GM12878 (cell line): ENCODE data around the gene MICAL3. TPM values are rescaled to one million over a fixed set of nuclear protein-coding genes. Genes with fewer than 3 reads are reported as not detected.

Experiments used
- CBX3 ChIP-seq: fragments of 200-600 bp; sonication (generic); IDR thresholded peaks from 2 replicates; pipeline ENCODE4 v1.6.1; 2016; ENCODE audit warnings: low read depth, borderline replicate concordance
- DPF2 ChIP-seq: fragments of 450-650 bp; IDR thresholded peaks from 2 replicates; pipeline ENCODE4 v1.6.1; 2017; ENCODE audit warnings: mild to moderate bottlenecking
- ETV6 ChIP-seq, 2 experiments: fragments of 450-650 bp in 1 of 2; IDR thresholded peaks in 1 of 2; conservative IDR thresholded peaks in 1 of 2; 2 replicates each; pipeline ENCODE4 v1.6.1; 2014; ENCODE audit warnings: antibody characterized with exemption in 1 of 2, borderline replicate concordance in 1 of 2, low read depth in 1 of 2, mild to moderate bottlenecking in 1 of 2, moderate library complexity in 1 of 2
- IKZF2 ChIP-seq, 2 experiments: fragments of 450-650 bp; IDR thresholded peaks; 2 replicates each; pipeline ENCODE4 v1.6.1; 2017; ENCODE audit warnings: mild to moderate bottlenecking in 2 of 2, moderate library complexity in 2 of 2
- MXI1 ChIP-seq: fragments of 150-350 bp; IDR thresholded peaks from 2 replicates; pipeline ENCODE4 v1.6.1; 2011; ENCODE audit warnings: low read depth, mild to moderate bottlenecking, inconsistent platforms, low read length, improper control_type of control experiment
- POLR2A ChIP-seq: IDR thresholded peaks from 2 replicates; pipeline ENCODE4 v1.6.1; 2011; ENCODE audit warnings: low read depth, mild to moderate bottlenecking, low read length
- POU2F2 ChIP-seq: IDR thresholded peaks from 3 replicates; pipeline ENCODE4 v1.6.1; 2011; ENCODE audit warnings: low read depth, mild to moderate bottlenecking, low read length, borderline replicate concordance
- SMARCA5 ChIP-seq: fragments of 450-650 bp; IDR thresholded peaks from 2 replicates; pipeline ENCODE4 v1.6.1; 2017; ENCODE audit warnings: mild to moderate bottlenecking
- SUZ12 ChIP-seq: fragments of 200-600 bp; sonication (generic); IDR thresholded peaks from one replicate; pipeline ENCODE4 v1.6.1; 2018; ENCODE audit warnings: antibody characterized with exemption, mild to moderate bottlenecking; ENCODE audit not compliant: unreplicated experiment
- ZNF274 ChIP-seq: IDR thresholded peaks from one replicate; pipeline ENCODE4 v1.8.0; 2011; ENCODE audit not compliant: insufficient read length, insufficient read depth
- ZZZ3 ChIP-seq: IDR thresholded peaks from 2 replicates; pipeline ENCODE4 v1.6.1; 2011; ENCODE audit warnings: low read depth; ENCODE audit not compliant: control insufficient read depth, insufficient read length
- polyA plus RNA-seq, 11 experiments: library from polyadenylated mRNA; depleted of rRNA in 4 of 11; unstranded in 6 of 11; stranded (reverse) in 5 of 11; fragments of >200 nt; fragmentation: Nextera tagmentation in 4 of 11; fragmentation: Illumina TruSeq in 1 of 11; extraction: Ambion mirVana in 4 of 11; extraction: Trizol in 1 of 11; gene quantifications; 1 replicate in 1 of 11; 2 replicates in 10 of 11; pipeline versions ENCODE4 v1.2.1 to v1.2.3, GENCODE V29; 2011 to 2016; ENCODE audit warnings: inconsistent platforms in 2 of 11, missing spikeins in 2 of 11, low read depth in 1 of 11
- total RNA-seq, 4 experiments: library from RNA; depleted of rRNA in 3 of 4; stranded (reverse); fragments of >200 nt in 3 of 4; fragmentation: Illumina TruSeq in 1 of 4; extraction: Trizol in 1 of 4; gene quantifications; 2 replicates each; pipeline versions ENCODE4 v1.2.1 to v1.2.3, GENCODE V29; 2013 to 2021
- TF ChIP-seq, protein P1 (sequence below): fragments of 150-350 bp; IDR thresholded peaks from 2 replicates; pipeline ENCODE4 v1.6.1; 2016; ENCODE audit warnings: low read depth, low read length

The MICAL3 gene
- total and polyA plus RNA-seq, 10 of the 15 experiments (the other 5 are each of a cell fraction or from before 2014, with no cell fraction given) = 2.6 to 92.2 (median 24.0) TPM

DNA sequence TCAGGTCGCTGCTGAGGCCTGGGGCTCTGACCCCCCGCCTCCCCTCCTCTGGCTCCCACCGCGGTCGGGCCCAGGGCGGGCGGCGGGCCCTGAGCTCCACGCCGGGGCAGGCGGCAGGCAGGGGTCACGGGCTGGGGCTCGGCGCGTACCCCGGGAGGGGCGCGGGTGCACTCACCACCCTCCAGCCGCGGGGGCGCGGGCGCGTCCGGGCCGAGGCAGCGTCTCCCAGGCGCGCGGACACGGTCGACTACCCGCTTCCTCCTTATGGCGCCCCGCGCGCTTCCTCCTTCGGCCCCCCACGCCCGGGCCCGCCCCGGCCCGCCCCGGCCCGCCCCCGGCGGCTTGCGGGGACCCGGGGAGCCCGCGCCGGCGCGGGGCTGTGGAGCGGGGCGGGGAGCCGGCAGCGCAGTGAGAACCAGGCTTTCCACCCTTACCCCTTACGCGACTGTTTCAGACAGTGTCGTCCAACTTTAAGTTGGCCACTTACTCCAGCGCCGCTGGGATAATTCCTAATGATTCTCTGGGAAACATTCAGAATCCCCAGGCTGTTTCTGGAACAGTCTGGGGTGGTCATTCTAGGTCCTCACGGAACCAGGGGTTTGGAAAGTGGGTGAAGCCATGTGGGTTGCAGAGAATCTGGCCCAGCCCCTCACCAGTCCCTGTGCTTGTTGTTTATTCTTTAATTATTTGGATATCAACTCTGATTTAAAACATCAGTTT, 250.0 kb downstream of the MICAL3 start, which contains the start of gene BID (continued):
- TF ChIP-seq, protein P1, sequence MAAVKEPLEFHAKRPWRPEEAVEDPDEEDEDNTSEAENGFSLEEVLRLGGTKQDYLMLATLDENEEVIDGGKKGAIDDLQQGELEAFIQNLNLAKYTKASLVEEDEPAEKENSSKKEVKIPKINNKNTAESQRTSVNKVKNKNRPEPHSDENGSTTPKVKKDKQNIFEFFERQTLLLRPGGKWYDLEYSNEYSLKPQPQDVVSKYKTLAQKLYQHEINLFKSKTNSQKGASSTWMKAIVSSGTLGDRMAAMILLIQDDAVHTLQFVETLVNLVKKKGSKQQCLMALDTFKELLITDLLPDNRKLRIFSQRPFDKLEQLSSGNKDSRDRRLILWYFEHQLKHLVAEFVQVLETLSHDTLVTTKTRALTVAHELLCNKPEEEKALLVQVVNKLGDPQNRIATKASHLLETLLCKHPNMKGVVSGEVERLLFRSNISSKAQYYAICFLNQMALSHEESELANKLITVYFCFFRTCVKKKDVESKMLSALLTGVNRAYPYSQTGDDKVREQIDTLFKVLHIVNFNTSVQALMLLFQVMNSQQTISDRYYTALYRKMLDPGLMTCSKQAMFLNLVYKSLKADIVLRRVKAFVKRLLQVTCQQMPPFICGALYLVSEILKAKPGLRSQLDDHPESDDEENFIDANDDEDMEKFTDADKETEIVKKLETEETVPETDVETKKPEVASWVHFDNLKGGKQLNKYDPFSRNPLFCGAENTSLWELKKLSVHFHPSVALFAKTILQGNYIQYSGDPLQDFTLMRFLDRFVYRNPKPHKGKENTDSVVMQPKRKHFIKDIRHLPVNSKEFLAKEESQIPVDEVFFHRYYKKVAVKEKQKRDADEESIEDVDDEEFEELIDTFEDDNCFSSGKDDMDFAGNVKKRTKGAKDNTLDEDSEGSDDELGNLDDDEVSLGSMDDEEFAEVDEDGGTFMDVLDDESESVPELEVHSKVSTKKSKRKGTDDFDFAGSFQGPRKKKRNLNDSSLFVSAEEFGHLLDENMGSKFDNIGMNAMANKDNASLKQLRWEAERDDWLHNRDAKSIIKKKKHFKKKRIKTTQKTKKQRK = no peak
- no peak for TF ChIP-seq ETV6 (conservative IDR thresholded peaks at IDR 0.05 in 1 of 2, IDR thresholded peaks at IDR 0.05 in 1 of 2; ENCODE audit: borderline replicate concordance in 1 of 2, low read depth in 1 of 2)
- TF ChIP-seq SUZ12 = no peak
- no peak for TF ChIP-seq POU2F2
- TF ChIP-seq CBX3 = no peak
- TF ChIP-seq SMARCA5 = peak; percentile 17; the same call in 1 of the 2 replicates
- TF ChIP-seq MXI1 = no peak
- TF ChIP-seq IKZF2 (IDR thresholded peaks at IDR 0.05) = 0 out of 4 replicates have a peak, but pooled peaks of 1 of the 2 experiments have one; percentile 20
- TF ChIP-seq ZZZ3 = no peak
- TF ChIP-seq ZNF274 = no peak
- TF ChIP-seq POLR2A = peak; percentile 68; the same call in 1 of the 2 replicates
- peak; percentile 93 for TF ChIP-seq DPF2
